GM23338 (cell line): Measurements from ENCODE around the gene ABCC10. TPM values are rescaled to one million over a fixed set of nuclear protein-coding genes. Genes with fewer than 3 reads are reported as not detected.

Source experiments
- ATAC-seq: fragments of 200-7000 bp; cut with Tn5 transposase; 3 replicates; pipeline ENCODE4 v1.9.1; 2020
- DNase-seq: peaks from one replicate; pipeline ENCODE4 v3.0.0-alpha.2; 2015; ENCODE audit warnings: low spot score
- H2AFZ ChIP-seq: fragments of 200-600 bp; sonication (generic); 2 replicates; pipeline ENCODE4 v1.8.0; 2016; ENCODE audit warnings: antibody characterized with exemption, mild to moderate bottlenecking, moderate library complexity
- H3F3A ChIP-seq: fragments of 200-600 bp; sonication (generic); replicated peaks from 2 replicates; pipeline ENCODE4 v1.8.0; 2017; ENCODE audit warnings: antibody characterized with exemption, mixed run types, low read depth
- H3K27ac ChIP-seq: fragments of 200-600 bp; sonication (generic); 2 replicates; pipeline ENCODE4 v1.6.1; 2016; ENCODE audit warnings: low read depth
- H3K27me3 ChIP-seq: fragments of 200-600 bp; sonication (generic); 2 replicates; pipeline ENCODE4 v1.8.0; 2016; ENCODE audit warnings: mild to moderate bottlenecking, mixed run types, moderate library complexity; ENCODE audit not compliant: insufficient read depth
- H3K36me3 ChIP-seq: fragments of 200-600 bp; sonication (generic); 2 replicates; pipeline ENCODE4 v1.8.0; 2016; ENCODE audit warnings: mild to moderate bottlenecking; ENCODE audit not compliant: insufficient read depth
- H3K4me1 ChIP-seq: fragments of 200-600 bp; sonication (generic); 2 replicates; pipeline ENCODE4 v1.8.0; 2016; ENCODE audit warnings: mild to moderate bottlenecking, moderate library complexity; ENCODE audit not compliant: insufficient read depth
- H3K4me2 ChIP-seq: fragments of 200-600 bp; sonication (generic); 2 replicates; pipeline ENCODE4 v1.7.1; 2017; ENCODE audit warnings: mixed run types
- H3K4me3 ChIP-seq: fragments of 200-600 bp; sonication (generic); 2 replicates; pipeline ENCODE4 v1.6.1; 2016; ENCODE audit warnings: mixed run types
- H3K79me2 ChIP-seq: fragments of 200-600 bp; sonication (generic); replicated peaks from 2 replicates; pipeline ENCODE4 v1.8.0; 2017; ENCODE audit warnings: mild to moderate bottlenecking; ENCODE audit not compliant: insufficient read depth
- H3K9me2 ChIP-seq: fragments of 200-600 bp; sonication (generic); 2 replicates; pipeline ENCODE4 v1.8.0; 2017; ENCODE audit not compliant: insufficient read depth
- H4K20me1 ChIP-seq: fragments of 200-600 bp; sonication (generic); replicated peaks from 2 replicates; pipeline ENCODE4 v1.8.0; 2017; ENCODE audit warnings: mild to moderate bottlenecking; ENCODE audit not compliant: insufficient read depth
- H3K27ac Mint-ChIP-seq: 2 replicates; pipeline ENCODE4 v1.8.0; 2020; ENCODE audit warnings: inconsistent platforms, mild to moderate bottlenecking, moderate library complexity, mixed read lengths
- H3K27me3 Mint-ChIP-seq: 3 replicates; pipeline ENCODE4 v1.8.0; 2022; ENCODE audit warnings: low read depth, mild to moderate bottlenecking, moderate library complexity, mixed read lengths, inconsistent platforms; ENCODE audit not compliant: insufficient read depth, poor library complexity
- H3K36me3 Mint-ChIP-seq: 3 replicates; pipeline ENCODE4 v1.8.0; 2021; ENCODE audit warnings: low read depth, mild to moderate bottlenecking, inconsistent platforms, moderate library complexity, mixed read lengths
- H3K4me1 Mint-ChIP-seq: 3 replicates; pipeline ENCODE4 v1.8.0; 2020; ENCODE audit warnings: mild to moderate bottlenecking, inconsistent platforms, mixed read lengths
- H3K4me3 Mint-ChIP-seq: 3 replicates; pipeline ENCODE4 v1.8.0; 2021; ENCODE audit warnings: moderate library complexity, mild to moderate bottlenecking, inconsistent platforms, mixed read lengths
- H3K9me3 Mint-ChIP-seq: 3 replicates; pipeline ENCODE4 v1.8.0; 2020; ENCODE audit warnings: moderate library complexity, mild to moderate bottlenecking, inconsistent platforms, mixed read lengths
- CREB1 ChIP-seq: fragments of 250-450 bp; sonication (Bioruptor Pico); IDR thresholded peaks from 2 replicates; pipeline ENCODE4 v1.5.0; 2020; ENCODE audit warnings: low read depth, mild to moderate bottlenecking, moderate library complexity
- CTCF ChIP-seq, 2 experiments: fragments of 200-600 bp in 1 of 2; sonication (generic) in 1 of 2; conservative IDR thresholded peaks; 2 replicates each; pipeline versions ENCODE4 v1.5.1 to v1.6.1; 2016 to 2017; ENCODE audit warnings: antibody characterized with exemption in 2 of 2, low read depth in 2 of 2, mild to moderate bottlenecking in 2 of 2, moderate library complexity in 1 of 2
- ETS1 ChIP-seq: IDR thresholded peaks from 2 replicates; pipeline ENCODE4 v1.6.1; 2016; ENCODE audit warnings: antibody characterized with exemption
- EZH2 ChIP-seq: fragments of 200-600 bp; sonication (generic); IDR thresholded peaks from one replicate; pipeline ENCODE4 v1.8.0; 2017; ENCODE audit warnings: antibody characterized with exemption, mild to moderate bottlenecking, low read depth; ENCODE audit not compliant: unreplicated experiment
- EZH2phosphoT487 ChIP-seq: fragments of 200-600 bp; sonication (generic); IDR thresholded peaks from one replicate; pipeline ENCODE4 v1.8.1; 2018; ENCODE audit warnings: antibody characterized with exemption; ENCODE audit not compliant: unreplicated experiment
- JUNB ChIP-seq: IDR thresholded peaks from one replicate; pipeline ENCODE4 v1.6.1; 2016; ENCODE audit warnings: antibody characterized with exemption; ENCODE audit not compliant: unreplicated experiment
- NANOG ChIP-seq: IDR thresholded peaks from 2 replicates; pipeline ENCODE4 v1.6.1; 2016; ENCODE audit warnings: antibody characterized with exemption, borderline replicate concordance
- POLR2AphosphoS5 ChIP-seq: IDR thresholded peaks from 2 replicates; pipeline ENCODE4 v1.6.1; 2016; ENCODE audit warnings: antibody characterized with exemption, low read depth
- REST ChIP-seq: IDR thresholded peaks from one replicate; pipeline ENCODE4 v1.6.1; 2018; ENCODE audit warnings: antibody characterized with exemption; ENCODE audit not compliant: unreplicated experiment
- STAT1 ChIP-seq: IDR thresholded peaks from one replicate; pipeline ENCODE4 v1.6.1; 2016; ENCODE audit warnings: antibody characterized with exemption; ENCODE audit not compliant: unreplicated experiment
- ZNF114 ChIP-seq: fragments of 250-450 bp; sonication (Bioruptor Pico); IDR thresholded peaks from 2 replicates; pipeline ENCODE4 v1.5.0; 2020; ENCODE audit warnings: mild to moderate bottlenecking, moderate library complexity
- ZNF331 ChIP-seq: fragments of 250-450 bp; sonication (Bioruptor Pico); IDR thresholded peaks from 2 replicates; pipeline ENCODE4 v1.5.0; 2020; ENCODE audit warnings: low read depth, mild to moderate bottlenecking, moderate library complexity
- ZNF462 ChIP-seq: fragments of 250-450 bp; sonication (Bioruptor Pico); IDR thresholded peaks from 2 replicates; pipeline ENCODE4 v1.5.0; 2020; ENCODE audit warnings: mild to moderate bottlenecking, moderate library complexity
- polyA plus RNA-seq: library from polyadenylated mRNA; unstranded; fragments of >200 nt; fragmentation: Nextera tagmentation; extraction: Ambion mirVana; gene quantifications from 2 replicates; pipeline ENCODE4 v1.2.1, GENCODE V29; 2016
- total RNA-seq: library from RNA; depleted of rRNA; stranded (reverse); fragments of >200 nt; shearing (Covaris generic); gene quantifications from 2 replicates; pipeline ENCODE4 v1.2.3, GENCODE V29; 2014

ABCC10 gene
- total and polyA plus RNA-seq, 2 experiments from 2014 or later, result 16.9 to 17.5 TPM

DNA sequence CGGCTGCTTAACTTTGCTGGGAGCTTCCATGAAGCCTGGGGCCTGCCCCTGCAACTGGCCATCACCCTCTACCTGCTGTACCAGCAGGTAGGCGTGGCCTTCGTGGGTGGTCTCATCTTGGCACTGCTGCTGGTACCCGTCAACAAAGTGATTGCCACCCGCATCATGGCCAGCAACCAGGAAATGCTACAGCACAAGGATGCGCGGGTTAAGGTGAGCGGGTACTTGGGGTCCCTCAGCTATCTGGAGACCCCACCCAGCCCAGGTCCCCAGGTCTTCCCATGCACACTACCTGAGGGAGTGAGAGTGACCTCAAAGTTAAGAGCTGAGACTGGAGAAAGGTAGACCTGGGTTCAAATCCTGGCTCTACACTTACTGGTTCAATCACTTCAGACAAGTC is 5.8 kb downstream of the ABCC10 start:
- no peak overlapping the region for H3K4me3 Mint-ChIP-seq
- no peak overlapping the region for H3K4me3 ChIP-seq
- H3K4me1 Mint-ChIP-seq, result peaks cover 11% of the 10 kb centered on the region
- peaks cover 4% of the 10 kb centered on the region; the same call in 1 of the 2 replicates for H3F3A ChIP-seq
- ATAC-seq, result no peak
- no peak overlapping the region for H3K27ac ChIP-seq
- TF ChIP-seq ZNF462 (CRISPR knock-in tag), result no peak
- no peak for TF ChIP-seq EZH2
- no peak for TF ChIP-seq POLR2AphosphoS5
- TF ChIP-seq CREB1 (CRISPR knock-in tag), result no peak
- no peak for TF ChIP-seq REST
- TF ChIP-seq STAT1, result no peak
- no peak for TF ChIP-seq ETS1
- no peak for TF ChIP-seq JUNB
- TF ChIP-seq ZNF114 (CRISPR knock-in tag), result no peak
- no peak for TF ChIP-seq NANOG
- TF ChIP-seq EZH2phosphoT487, result no peak
- no peak for TF ChIP-seq CTCF (conservative IDR thresholded peaks at IDR 0.05; ENCODE audit: low read depth in 2 of 2)
- no peak for TF ChIP-seq ZNF331 (CRISPR knock-in tag)
- no peaks in the 10 kb centered on the region for H3K27me3 ChIP-seq
- no peaks in the 10 kb centered on the region for H3K36me3 ChIP-seq
- no peaks in the 10 kb centered on the region for H3K9me3 Mint-ChIP-seq
- peaks cover 8% of the 10 kb centered on the region for H3K4me1 ChIP-seq
- H3K27me3 Mint-ChIP-seq, result peaks cover 6% of the 10 kb centered on the region
- no peaks in the 10 kb centered on the region for H4K20me1 ChIP-seq
- peaks cover 14% of the 10 kb centered on the region for H3K79me2 ChIP-seq
- no peak overlapping the region for H3K4me2 ChIP-seq
- no peak overlapping the region for H3K27ac Mint-ChIP-seq
- peaks cover 3% of the 10 kb centered on the region; the same call in 1 of the 3 replicates for H3K36me3 Mint-ChIP-seq
- H3K9me2 ChIP-seq, result no peaks in the 10 kb centered on the region
- H2AFZ ChIP-seq, result no peak overlapping the region
- DNase-seq, result no peak
